AG04450 (cell line): ENCODE measurements around the gene CTTN. TPM values are rescaled to one million over a fixed set of nuclear protein-coding genes. Genes with fewer than 3 reads are reported as not detected.
"Not testable (repeated sequence)": the region's sequence is repeated elsewhere in the genome, so short reads cannot be mapped to it uniquely, and the experiment has no call there.

Source experiments
- CTCF ChIA-PET: fragments of 300-600, 350-600 bp; formaldehyde crosslinking; extraction: SDS; loops from one replicate; lab custom pipeline; 2022; ENCODE audit warnings: antibody characterized with exemption, inconsistent platforms; lab: Charles Lee
- POLR2A ChIA-PET: fragments of 350-600 bp; formaldehyde crosslinking; extraction: SDS; loops from one replicate; lab custom pipeline; 2021; ENCODE audit warnings: antibody characterized with exemption, inconsistent platforms; lab: Yijun Ruan, JAX
- DNase-seq: peaks from one replicate; pipeline ENCODE4 v3.0.0-alpha.2; 2011; ENCODE audit warnings: low read depth, low spot score
- H3K27ac ChIP-seq: one replicate; pipeline ENCODE4 v1.5.1; 2012; ENCODE audit warnings: low read depth, low read length, control low read depth
- H3K27me3 ChIP-seq: one replicate; pipeline ENCODE4 v1.6.0; 2012; ENCODE audit warnings: low read length; ENCODE audit not compliant: control insufficient read depth, insufficient read depth
- H3K4me3 ChIP-seq: 2 replicates; pipeline ENCODE4 v1.5.1; 2011; ENCODE audit warnings: mild to moderate bottlenecking, low read depth, low read length, control low read depth
- H3K9me3 ChIP-seq: 2 replicates; pipeline ENCODE4 v1.5.1; 2012; ENCODE audit warnings: low read length; ENCODE audit not compliant: control insufficient read depth, insufficient read depth
- polyA plus RNA-seq: library from polyadenylated mRNA; depleted of rRNA; stranded (reverse); fragments of >200 nt; gene quantifications from 2 replicates; pipeline ENCODE4 v1.2.3, GENCODE V29; 2011
- TF ChIP-seq, protein P1 (sequence below): IDR thresholded peaks from 2 replicates; pipeline ENCODE4 v1.5.1; 2011; ENCODE audit warnings: low read depth, low read length, control low read depth, inconsistent platforms

The CTTN gene
- polyA plus RNA-seq, 1 experiment, result 180 TPM

DNA sequence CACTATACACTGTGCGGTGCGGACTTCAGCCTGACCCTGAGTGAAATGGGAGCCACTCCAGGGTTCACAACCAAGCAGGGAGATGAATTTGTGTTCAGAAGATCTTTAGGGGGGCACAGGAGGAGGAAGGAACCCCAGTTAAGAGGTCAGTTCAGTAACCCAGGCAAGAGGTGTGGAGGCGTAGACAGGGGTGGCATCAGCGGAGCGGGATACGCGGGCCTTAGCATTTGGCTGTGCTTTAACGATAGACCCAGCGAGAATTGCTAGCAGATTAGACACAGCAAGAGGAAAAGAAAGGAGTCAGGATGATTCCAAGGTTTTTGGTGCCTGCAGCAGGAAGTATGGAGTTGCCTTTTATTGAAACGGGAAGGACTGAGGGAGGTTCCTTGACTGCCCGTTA, 46.8 kb downstream of the CTTN start:
- POLR2A ChIA-PET, result interaction anchor here (0.8 kb wide), 1 partner anchor 21 kb away, joined by 3 read pairs; no protein-coding TSS in a partner anchor
- Histone ChIP-seq H3K27ac (no peak overlapping the region), H3K9me3 (peaks cover 11% of the 10 kb centered on the region), H3K27me3 (peaks cover 2% of the 10 kb centered on the region), H3K4me3 (no peak overlapping the region)
- CTCF ChIA-PET, result no interaction called here
- DNase-seq, result no peak
- TF ChIP-seq, protein P1, sequence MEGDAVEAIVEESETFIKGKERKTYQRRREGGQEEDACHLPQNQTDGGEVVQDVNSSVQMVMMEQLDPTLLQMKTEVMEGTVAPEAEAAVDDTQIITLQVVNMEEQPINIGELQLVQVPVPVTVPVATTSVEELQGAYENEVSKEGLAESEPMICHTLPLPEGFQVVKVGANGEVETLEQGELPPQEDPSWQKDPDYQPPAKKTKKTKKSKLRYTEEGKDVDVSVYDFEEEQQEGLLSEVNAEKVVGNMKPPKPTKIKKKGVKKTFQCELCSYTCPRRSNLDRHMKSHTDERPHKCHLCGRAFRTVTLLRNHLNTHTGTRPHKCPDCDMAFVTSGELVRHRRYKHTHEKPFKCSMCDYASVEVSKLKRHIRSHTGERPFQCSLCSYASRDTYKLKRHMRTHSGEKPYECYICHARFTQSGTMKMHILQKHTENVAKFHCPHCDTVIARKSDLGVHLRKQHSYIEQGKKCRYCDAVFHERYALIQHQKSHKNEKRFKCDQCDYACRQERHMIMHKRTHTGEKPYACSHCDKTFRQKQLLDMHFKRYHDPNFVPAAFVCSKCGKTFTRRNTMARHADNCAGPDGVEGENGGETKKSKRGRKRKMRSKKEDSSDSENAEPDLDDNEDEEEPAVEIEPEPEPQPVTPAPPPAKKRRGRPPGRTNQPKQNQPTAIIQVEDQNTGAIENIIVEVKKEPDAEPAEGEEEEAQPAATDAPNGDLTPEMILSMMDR, result no peak

DNA sequence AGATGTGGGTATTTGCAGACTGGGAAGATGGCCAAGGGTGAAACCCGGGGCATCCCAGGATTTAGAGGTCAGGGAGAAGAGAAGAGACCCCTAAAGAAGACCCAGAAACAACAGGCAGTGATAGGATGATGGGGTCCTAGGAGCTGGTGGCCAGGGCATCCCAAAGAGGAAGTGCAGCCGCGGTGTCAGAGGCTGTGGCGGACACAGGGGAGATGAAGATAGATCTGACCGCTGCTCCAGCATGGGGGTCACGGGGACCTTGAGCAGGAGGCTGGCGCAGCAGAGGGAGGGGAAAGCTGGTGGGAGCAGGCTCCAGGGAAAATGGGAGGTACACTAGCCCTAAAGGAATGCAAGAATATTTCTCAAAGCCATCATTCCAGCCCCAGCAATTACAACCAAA, 47.3 kb downstream of the CTTN start:
- no peak overlapping the region for H3K27ac ChIP-seq
- CTCF ChIA-PET, result no interaction called here
- DNase-seq, result no peak
- H3K9me3 ChIP-seq, result peaks cover 11% of the 10 kb centered on the region
- TF ChIP-seq, protein P1, result no peak
- POLR2A ChIA-PET, result interaction anchor here (0.6 kb wide), 1 partner anchor 22 kb away, joined by 3 read pairs; no protein-coding TSS in a partner anchor
- H3K4me3 ChIP-seq, result no peak overlapping the region
- peaks cover 2% of the 10 kb centered on the region for H3K27me3 ChIP-seq

- no peak overlapping the region for H3K27ac ChIP-seq
- ChIA-PET POLR2A (no interaction called here), CTCF (no interaction called here)
- peaks cover 16% of the 10 kb centered on the region for H3K9me3 ChIP-seq
- H3K4me3 ChIP-seq, result no peak overlapping the region
- TF ChIP-seq, protein P1, result peak; percentile 48
- peaks cover 2% of the 10 kb centered on the region for H3K27me3 ChIP-seq
- DNase-seq, result no peak
Measured at GRCh38 chr11:70448983-70449567, 50.7 kb downstream of the CTTN start.

DNA sequence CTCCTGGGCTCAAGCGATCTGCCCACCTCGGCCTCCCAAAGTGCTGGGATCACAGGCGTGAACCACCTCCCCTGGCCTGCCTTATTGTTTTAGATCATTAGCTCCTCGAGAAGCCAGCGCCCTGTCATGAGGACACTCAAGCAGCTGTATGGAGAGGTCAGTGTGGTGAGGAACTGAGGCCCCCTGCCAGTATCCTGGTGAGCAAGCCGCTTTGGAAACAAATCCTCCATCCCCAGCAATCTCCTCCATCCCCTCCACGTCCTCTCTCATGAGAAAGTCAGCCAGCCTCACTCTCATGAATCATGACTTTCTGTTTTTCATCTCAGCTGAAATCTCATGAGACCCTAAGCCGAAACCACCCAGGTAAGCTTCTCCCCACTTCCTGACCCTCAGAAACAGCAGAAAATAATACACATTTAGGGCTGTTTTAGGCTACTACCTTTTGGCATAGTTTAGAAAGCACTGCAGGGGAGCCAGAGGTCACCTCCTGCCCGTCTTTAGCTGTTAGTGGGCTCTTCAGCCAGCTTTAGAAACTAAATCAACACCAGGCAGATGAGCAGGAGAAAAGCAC, 56.0 kb downstream of the CTTN start:
- H3K27me3 ChIP-seq, result peaks cover 11% of the 10 kb centered on the region
- no peak overlapping the region for H3K27ac ChIP-seq
- peaks cover 8% of the 10 kb centered on the region for H3K9me3 ChIP-seq
- H3K4me3 ChIP-seq, result no peak overlapping the region
- ChIA-PET CTCF (interaction anchor here (1.6 kb wide), 1 partner anchor 13 kb away, joined by 6 read pairs; no protein-coding TSS in a partner anchor), POLR2A (no interaction called here)
- TF ChIP-seq, protein P1, result no peak
- no peak for DNase-seq

DNA sequence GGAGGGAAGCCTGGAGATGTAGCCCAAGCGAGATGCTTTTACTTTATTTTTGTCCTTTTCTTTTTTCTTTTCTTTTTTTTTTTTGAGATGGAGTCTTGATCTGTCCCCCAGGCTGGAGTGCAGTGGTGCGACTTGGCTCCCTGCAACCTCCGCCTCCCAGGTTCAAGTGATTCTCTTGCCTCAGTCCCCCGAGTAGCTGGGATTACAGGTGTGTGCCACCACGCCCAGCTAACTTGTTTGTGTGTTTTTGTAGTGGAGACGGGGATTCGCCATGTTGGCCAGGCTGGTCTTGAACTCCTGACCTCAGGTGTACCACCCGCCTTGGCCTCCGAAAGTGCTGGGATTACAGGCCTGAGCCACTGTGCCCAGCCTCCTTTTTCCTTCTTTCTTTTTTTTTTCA, 56.5 kb downstream of the CTTN start:
- POLR2A ChIA-PET, DNase-seq, H3K4me3 ChIP-seq, H3K27ac ChIP-seq, H3K9me3 ChIP-seq: not testable (repeated sequence)
- CTCF ChIA-PET, result interaction anchor here (1.6 kb wide), 1 partner anchor 13 kb away, joined by 6 read pairs; no protein-coding TSS in a partner anchor
- peaks cover 10% of the 10 kb centered on the region for H3K27me3 ChIP-seq
